MV-4-11 (cell line): ENCODE data around the gene C2CD2L.
"Not testable (repeated sequence)": the region's sequence is repeated elsewhere in the genome, so short reads cannot be mapped to it uniquely, and the experiment has no call there.

Source experiments
- DNase-seq: peaks from one replicate; lab custom pipeline; 2025; lab: John Stamatoyannopoulos, UW

Gene C2CD2L

GRCh38 chr11:119093942-119094815 lies 13.0 kb upstream of the C2CD2L start:
- no peak for DNase-seq

- DNase-seq = no peak
These were observed 12.4 kb upstream of the C2CD2L start for GRCh38 chr11:119094816-119095065.

GRCh38 chr11:119095066-119095880 lies 11.9 kb upstream of the C2CD2L start:
- peak; percentile 100 for DNase-seq

GRCh38 chr11:119099711-119100110 lies 7.4 kb upstream of the C2CD2L start:
- peak; percentile 73 for DNase-seq

- peak; percentile 20 for DNase-seq
These were observed 6.7 kb upstream of the C2CD2L start for GRCh38 chr11:119100246-119100970.

- no peak for DNase-seq
These were observed 6.0 kb upstream of the C2CD2L start for GRCh38 chr11:119100994-119101758.

- peak; percentile 93 for DNase-seq
These were observed 5.3 kb upstream of the C2CD2L start, which contains the start of gene DPAGT1 for GRCh38 chr11:119101759-119102423. Gene DPAGT1, minus strand, starts transcription at chr11:119101853. Its CDS starts 198 bp downstream, at chr11:119101655.

- DNase-seq = not testable (repeated sequence)
These were observed 3.9 kb upstream of the C2CD2L start for GRCh38 chr11:119103161-119103664.

- DNase-seq = peak; percentile 48
These were observed 3.4 kb upstream of the C2CD2L start for GRCh38 chr11:119103793-119104192.

- no peak for DNase-seq
These were observed 498 bp downstream of the C2CD2L start for GRCh38 chr11:119107538-119108145.

- DNase-seq = peak; percentile 53
These were observed 1.2 kb downstream of the C2CD2L start for GRCh38 chr11:119108146-119108856.

- no peak for DNase-seq
These were observed 1.7 kb downstream of the C2CD2L start for GRCh38 chr11:119108857-119109221.

GRCh38 chr11:119109843-119110242 lies 2.7 kb downstream of the C2CD2L start:
- no peak for DNase-seq

GRCh38 chr11:119110439-119110838 lies 3.3 kb downstream of the C2CD2L start:
- DNase-seq = no peak

- DNase-seq = no peak
These were observed 4.3 kb downstream of the C2CD2L start for GRCh38 chr11:119111361-119111925.

GRCh38 chr11:119112314-119113020 lies 5.3 kb downstream of the C2CD2L start:
- no peak for DNase-seq

GRCh38 chr11:119113716-119114115 lies 6.6 kb downstream of the C2CD2L start:
- DNase-seq = no peak

GRCh38 chr11:119114351-119114750 lies 7.2 kb downstream of the C2CD2L start:
- DNase-seq = no peak
